Tibial artery (tissue), 4 donors: Measurements from ENCODE around the gene TMEM269.

Experiments used
- DNase-seq, 2 donors: peaks; one replicate each; pipeline ENCODE4 v3.0.0-alpha.2; 2019
- H3K27ac ChIP-seq, 2 donors: fragments of 200-600 bp; sonication (generic) in 1 of 2; 1 replicate in 1 of 2; 2 replicates in 1 of 2; pipeline ENCODE4 v1.5.1; 2018 to 2019; ENCODE audit warnings: mild to moderate bottlenecking in 1 of 2
- H3K27me3 ChIP-seq, 2 donors: fragments of 200-600 bp; sonication (generic) in 1 of 2; one replicate each; pipeline versions ENCODE4 v1.5.1 to v1.6.0; 2016 to 2019
- H3K36me3 ChIP-seq, 3 donors: fragments of 200-600 bp; sonication (generic) in 2 of 3; one replicate each; pipeline ENCODE4 v1.5.1; 2016 to 2019; ENCODE audit warnings: mild to moderate bottlenecking in 2 of 3
- H3K4me1 ChIP-seq, 4 donors: fragments of 200-600 bp; sonication (generic) in 2 of 4; 1 replicate in 3 of 4; 2 replicates in 1 of 4; pipeline ENCODE4 v1.5.1; 2016 to 2019
- H3K4me3 ChIP-seq, 2 donors: fragments of 200-600 bp; sonication (generic) in 1 of 2; 1 replicate in 1 of 2; 2 replicates in 1 of 2; pipeline ENCODE4 v1.5.1; 2018 to 2019; ENCODE audit warnings: mild to moderate bottlenecking in 2 of 2
- H3K9me3 ChIP-seq, 3 donors: fragments of 200-600 bp; sonication (generic) in 1 of 3; one replicate each; pipeline ENCODE4 v1.5.1; 2016 to 2019
- CTCF ChIP-seq, 2 experiments: fragments of 200-600 bp in 1 of 2; fragments of 450-650 bp in 1 of 2; IDR thresholded peaks; one replicate each; pipeline ENCODE4 v1.5.1; 2017 to 2019; ENCODE audit warnings: antibody characterized with exemption in 2 of 2, mild to moderate bottlenecking in 1 of 2, moderate library complexity in 1 of 2
- intact Hi-C: fragments of 100-400 bp; cut with DNase I; formaldehyde crosslinking; loops from one replicate; pipeline ENCODE4 v1.15.0; 2023; ENCODE audit warnings: low total_unique reads

TMEM269 gene

DNA sequence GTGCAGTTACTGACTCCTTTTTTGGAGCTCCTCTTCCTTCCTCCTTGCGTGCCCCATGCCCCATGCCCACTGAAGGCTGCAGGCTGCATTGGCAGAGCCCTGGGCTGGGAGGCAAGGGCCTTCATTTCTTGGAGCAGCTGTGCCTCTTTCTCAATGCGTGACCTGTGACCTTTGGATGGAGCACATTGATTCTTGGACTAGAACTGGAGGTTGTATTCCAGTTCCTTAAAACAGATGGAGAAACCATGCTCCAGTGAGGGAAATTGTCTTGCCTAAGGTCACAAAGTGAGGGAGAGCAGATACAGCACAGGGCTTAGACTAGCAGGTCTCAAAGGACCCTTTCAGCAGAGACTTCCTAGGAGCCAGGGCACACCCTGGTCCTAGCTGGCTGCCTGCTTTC lies 9.0 kb downstream of the TMEM269 start:
- H3K4me3 ChIP-seq, result no peak overlapping the region
- no peaks in the 10 kb centered on the region for H3K4me1 ChIP-seq
- no peak for TF ChIP-seq CTCF (IDR thresholded peaks at IDR 0.05)
- no peak overlapping the region for H3K27ac ChIP-seq
- DNase-seq, result peak in 1 of 2 donors; percentile 61
- H3K9me3 ChIP-seq, result no peaks in the 10 kb centered on the region
- H3K36me3 ChIP-seq, result no peaks in the 10 kb centered on the region
- intact Hi-C loops, result no loop called here
- H3K27me3 ChIP-seq, result no peaks in the 10 kb centered on the region

DNA sequence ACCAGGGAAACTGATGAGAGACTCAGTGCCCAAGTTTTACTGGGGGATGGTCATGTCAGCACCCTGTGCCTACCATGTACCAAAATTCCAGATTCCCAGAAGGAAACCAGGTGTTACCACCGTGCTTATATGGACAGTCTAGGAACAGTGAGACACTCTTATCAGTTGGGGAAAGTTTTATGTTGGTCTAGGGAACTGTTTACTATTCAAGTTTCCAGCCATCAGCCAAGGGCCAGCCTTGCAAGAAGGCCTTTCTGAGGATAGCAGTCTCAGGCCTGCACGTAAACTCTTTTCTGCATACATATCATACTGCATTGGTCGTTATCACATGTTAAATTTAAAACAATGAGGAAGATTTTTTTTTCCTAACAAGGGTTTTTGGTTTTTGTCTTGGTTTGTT lies 12.6 kb downstream of the TMEM269 start:
- no peak for DNase-seq
- Histone ChIP-seq H3K9me3 (no peaks in the 10 kb centered on the region), H3K27me3 (no peaks in the 10 kb centered on the region), H3K4me3 (no peak overlapping the region), H3K36me3 (no peaks in the 10 kb centered on the region), H3K27ac (no peak overlapping the region), H3K4me1 (no peaks in the 10 kb centered on the region)
- intact Hi-C loops, result no loop called here
- no peak for TF ChIP-seq CTCF (IDR thresholded peaks at IDR 0.05)

DNA sequence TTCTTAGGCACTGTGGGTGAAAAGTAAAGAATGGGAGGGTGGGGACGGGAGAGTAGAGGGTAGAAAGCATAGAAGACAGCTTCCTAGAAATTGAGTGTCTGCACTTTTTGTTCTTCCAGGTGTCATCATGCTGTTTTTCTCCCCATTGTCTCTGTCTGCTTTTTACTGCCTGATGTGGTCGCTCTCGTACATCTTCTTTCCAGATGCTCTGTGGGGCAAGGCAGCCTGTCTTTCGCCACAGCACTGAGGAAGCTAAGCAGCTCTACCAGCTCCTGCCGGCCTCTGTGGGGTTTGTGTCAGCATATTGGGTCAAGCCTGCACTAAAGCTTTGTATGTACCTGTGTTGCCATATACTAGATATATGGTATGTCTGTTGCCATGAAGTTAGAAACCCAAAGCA lies 13.2 kb downstream of the TMEM269 start:
- no peak for TF ChIP-seq CTCF (IDR thresholded peaks at IDR 0.05)

GRCh38 chr1:42801832-42802473 lies 17.2 kb downstream of the TMEM269 start:
- H3K36me3 ChIP-seq, result peaks cover 5 to 21% (median 7%) of the 10 kb centered on the region in 3 donors
- TF ChIP-seq CTCF (IDR thresholded peaks at IDR 0.05), result no peak
- intact Hi-C loops, result no loop called here
- no peak for DNase-seq
- H3K9me3 ChIP-seq, result no peaks in the 10 kb centered on the region
- no peaks in the 10 kb centered on the region for H3K4me1 ChIP-seq
- no peaks in the 10 kb centered on the region for H3K27me3 ChIP-seq
- H3K4me3 ChIP-seq, result no peak overlapping the region
- no peak overlapping the region for H3K27ac ChIP-seq

More for the DNA sequence above, 13.2 kb downstream of the TMEM269 start:
- H3K9me3 ChIP-seq, result no peaks in the 10 kb centered on the region
- H3K27ac ChIP-seq, result no peak overlapping the region
- no peak for DNase-seq
- no peaks in the 10 kb centered on the region for H3K36me3 ChIP-seq
- H3K4me1 ChIP-seq, result no peaks in the 10 kb centered on the region
- intact Hi-C loops, result no loop called here
- H3K4me3 ChIP-seq, result no peak overlapping the region
- H3K27me3 ChIP-seq, result no peaks in the 10 kb centered on the region

- no peak for DNase-seq
- no peaks in the 10 kb centered on the region for H3K27me3 ChIP-seq
- no peaks in the 10 kb centered on the region for H3K4me1 ChIP-seq
- H3K4me3 ChIP-seq, result no peak overlapping the region
- no peak for TF ChIP-seq CTCF (IDR thresholded peaks at IDR 0.05)
- intact Hi-C loops, result no loop called here
- peaks cover 13 to 34% (median 21%) of the 10 kb centered on the region in 3 donors for H3K36me3 ChIP-seq
- H3K27ac ChIP-seq, result no peak overlapping the region
- H3K9me3 ChIP-seq, result no peaks in the 10 kb centered on the region
Observed at GRCh38 chr1:42806171-42806570, 21.4 kb downstream of the TMEM269 start.

DNA sequence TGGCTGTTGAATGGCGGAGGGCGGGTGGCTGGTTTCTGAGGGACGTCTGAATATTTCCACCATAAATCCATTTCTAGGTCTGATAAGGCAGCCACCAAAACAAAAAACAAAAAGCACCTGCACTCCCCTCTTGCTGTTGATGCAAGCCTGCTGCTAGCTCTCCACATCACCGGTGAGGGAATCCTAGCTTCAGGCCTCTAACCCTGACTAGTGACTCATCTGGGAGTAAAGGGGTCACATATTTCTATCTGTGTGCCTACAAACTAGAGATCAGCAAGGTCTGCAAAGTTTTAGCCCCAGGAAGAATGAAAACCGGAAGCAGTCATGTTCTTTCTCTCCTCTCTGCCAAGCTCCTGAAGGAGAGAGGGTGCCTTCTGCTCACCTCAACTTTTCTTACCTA lies 21.8 kb downstream of the TMEM269 start:
- no peak for DNase-seq
- Histone ChIP-seq H3K27ac (no peak overlapping the region), H3K27me3 (no peaks in the 10 kb centered on the region), H3K36me3 (peaks cover 13 to 38% (median 22%) of the 10 kb centered on the region in 3 donors), H3K9me3 (no peaks in the 10 kb centered on the region), H3K4me1 (no peaks in the 10 kb centered on the region), H3K4me3 (no peak overlapping the region)
- TF ChIP-seq CTCF (IDR thresholded peaks at IDR 0.05), result no peak
- intact Hi-C loops, result no loop called here
